Tongue (tissue), 2 donors: ENCODE data around the gene KLHL8. TPM values are rescaled to one million over a fixed set of nuclear protein-coding genes. Genes with fewer than 3 reads are reported as not detected.
A peak's percentile ranks its signal among the peaks of the same experiment; 100 is the strongest.
"Not testable (repeated sequence)": the region's sequence is repeated elsewhere in the genome, so short reads cannot be mapped to it uniquely, and the experiment has no call there.

Experiments used
- DNase-seq: peaks from one replicate; pipeline ENCODE4 v3.0.0-alpha.2; 2015
- total RNA-seq: library from RNA; depleted of rRNA; stranded (reverse); fragments of >200 nt; gene quantifications from one replicate; pipeline ENCODE4 v1.2.3, GENCODE V29; 2014

The KLHL8 gene
- total RNA-seq, 1 donor from 2014 or later, result 22.5 TPM

DNA sequence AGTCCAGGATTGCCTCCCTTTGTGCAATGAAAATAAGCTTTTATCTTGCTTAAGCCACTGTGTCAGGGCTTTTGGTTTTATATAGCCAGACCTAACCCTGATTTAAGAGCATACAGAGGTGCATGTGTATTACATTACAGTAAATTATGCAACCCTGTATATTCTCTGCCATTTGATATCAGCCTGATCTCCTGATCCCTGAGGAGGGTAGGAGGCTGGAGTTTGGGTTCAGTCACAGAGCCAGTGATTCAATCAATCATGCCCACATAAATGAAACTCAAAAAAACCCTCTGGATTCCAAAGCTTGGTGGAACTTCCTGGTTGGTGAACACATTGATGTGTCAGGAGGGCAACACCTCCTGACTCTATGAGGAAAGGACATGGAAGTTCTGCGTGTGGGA is 7.3 kb upstream of the KLHL8 start:
- no peak for DNase-seq

- no peak for DNase-seq
These were observed 5.5 kb upstream of the KLHL8 start for GRCh38 chr4:87225936-87226335.

DNA sequence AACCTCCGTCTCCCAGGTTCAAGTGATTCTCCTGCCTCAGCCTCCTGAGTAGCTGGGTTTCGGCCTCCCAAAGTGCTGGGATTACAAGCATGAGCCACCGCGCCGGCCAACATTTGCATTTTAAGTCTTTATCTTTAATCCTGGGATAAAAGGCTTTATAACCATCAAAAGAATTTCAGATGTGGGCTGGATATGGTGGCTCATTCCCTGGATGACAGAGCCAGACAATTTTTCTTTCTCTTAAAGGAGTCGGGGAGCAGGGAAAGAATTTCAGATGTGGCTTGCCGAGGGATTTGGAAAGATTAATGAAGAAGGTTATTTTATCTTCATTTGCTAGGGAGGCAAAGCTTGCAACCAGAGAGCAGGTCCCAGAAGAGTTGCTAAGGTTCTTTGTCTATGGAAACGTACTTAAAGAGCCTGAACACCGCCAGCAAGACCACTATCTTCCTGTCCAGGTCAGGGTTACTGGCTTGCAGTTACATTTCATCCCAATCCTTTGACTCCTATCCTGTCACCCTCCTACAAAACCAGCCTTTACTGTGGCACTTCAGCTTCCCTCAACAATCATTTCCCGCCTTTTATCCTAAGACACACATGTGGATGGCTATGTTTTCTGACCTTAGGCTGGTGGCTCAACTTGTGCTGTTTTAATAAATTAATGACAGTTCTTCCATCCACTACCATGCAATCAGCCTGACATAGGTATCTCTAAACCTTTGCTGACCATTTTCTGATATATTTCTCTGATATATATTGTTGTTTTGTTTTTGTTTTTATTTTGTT is 3.9 kb upstream of the KLHL8 start:
- DNase-seq, result no peak

DNA sequence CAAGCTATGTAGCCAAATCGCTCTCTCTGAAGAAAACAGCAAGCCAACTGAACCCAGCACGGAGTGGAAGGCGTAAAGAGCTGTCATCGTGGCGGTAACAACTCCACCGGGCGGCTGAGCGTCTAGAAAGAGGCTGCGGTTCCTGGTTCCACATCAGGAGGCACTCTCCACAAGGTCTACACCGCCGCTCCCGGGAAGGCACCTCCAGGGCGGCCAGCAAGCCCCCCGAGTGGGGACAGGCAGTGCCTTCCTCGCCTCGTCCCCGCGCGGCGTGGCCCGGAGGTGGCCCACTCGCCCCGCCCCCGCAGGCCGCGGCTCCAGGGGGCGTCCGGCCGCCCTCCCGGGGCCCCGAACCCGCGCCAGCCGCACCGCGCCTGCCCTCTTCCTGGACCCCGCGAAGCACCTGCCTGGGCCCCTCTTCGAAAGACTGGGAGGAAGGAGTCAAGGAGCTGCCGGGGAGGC is 755 bp downstream of the KLHL8 start:
- DNase-seq, result peak; percentile 56

DNA sequence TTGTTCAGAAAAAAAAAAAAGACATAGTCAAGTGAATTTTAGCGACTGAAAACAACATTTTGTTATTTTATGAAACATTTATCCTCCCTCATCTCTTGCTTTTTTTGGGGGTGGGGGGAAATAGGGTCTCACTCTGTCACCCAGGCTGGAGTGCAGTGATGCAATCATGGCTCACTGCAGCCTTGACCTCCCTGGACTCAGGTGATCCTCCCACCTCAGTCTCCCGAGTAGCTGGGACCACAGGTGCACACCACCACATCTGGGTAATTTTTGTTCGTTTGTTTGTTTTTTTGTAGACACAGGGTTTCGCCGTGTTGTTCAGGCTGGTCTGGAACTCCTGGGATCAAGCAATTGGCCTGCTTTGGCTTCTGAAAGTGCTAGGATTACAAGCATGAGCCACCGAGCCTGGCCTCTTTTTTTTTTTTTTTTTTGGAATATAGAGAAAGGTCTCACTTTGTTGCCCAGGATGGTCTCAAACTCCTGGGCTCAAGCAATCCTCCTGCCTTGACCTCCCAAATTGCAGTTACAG is 3.1 kb downstream of the KLHL8 start:
- not testable (repeated sequence) for DNase-seq

- no peak for DNase-seq
These were observed 3.9 kb downstream of the KLHL8 start for GRCh38 chr4:87216469-87216868.

- DNase-seq, result no peak
These were observed 6.9 kb downstream of the KLHL8 start for GRCh38 chr4:87213421-87214075.

DNA sequence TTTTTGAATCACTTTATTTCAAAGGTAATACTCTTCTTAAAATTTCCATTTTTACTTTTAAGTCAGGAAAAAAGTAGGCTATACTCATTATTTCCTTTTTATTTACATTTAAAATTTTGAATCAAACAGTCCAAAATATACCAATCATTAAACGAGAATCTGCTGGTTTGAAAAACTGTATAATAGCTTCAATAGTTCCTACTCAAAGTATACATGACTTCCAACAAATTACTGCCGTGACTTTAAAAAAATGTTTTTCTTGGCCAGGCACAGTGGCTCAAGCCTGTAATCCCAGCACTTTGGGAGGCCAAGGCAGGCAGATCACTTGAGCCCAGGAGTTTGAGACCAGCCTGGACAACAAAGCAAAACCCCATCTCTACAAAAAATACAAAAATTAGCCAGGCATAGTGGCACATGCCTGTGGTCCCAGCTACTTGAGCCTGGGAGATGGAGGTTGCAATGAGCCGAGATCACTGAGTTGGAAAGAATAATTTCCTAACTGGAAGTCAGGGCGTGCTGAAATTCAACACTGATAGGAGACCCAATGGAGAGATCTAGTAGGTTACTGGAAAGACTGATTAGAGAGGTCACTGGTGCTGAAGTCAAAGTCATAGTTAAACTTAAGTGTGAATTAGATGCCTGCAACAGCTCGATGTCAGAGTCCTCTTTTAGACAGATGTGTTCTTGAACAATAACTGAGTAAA is 9.0 kb downstream of the KLHL8 start:
- DNase-seq, result no peak

- no peak for DNase-seq
These were observed 10.7 kb downstream of the KLHL8 start for GRCh38 chr4:87209696-87210095.

GRCh38 chr4:87209182-87209581 is 11.2 kb downstream of the KLHL8 start:
- no peak for DNase-seq

DNA sequence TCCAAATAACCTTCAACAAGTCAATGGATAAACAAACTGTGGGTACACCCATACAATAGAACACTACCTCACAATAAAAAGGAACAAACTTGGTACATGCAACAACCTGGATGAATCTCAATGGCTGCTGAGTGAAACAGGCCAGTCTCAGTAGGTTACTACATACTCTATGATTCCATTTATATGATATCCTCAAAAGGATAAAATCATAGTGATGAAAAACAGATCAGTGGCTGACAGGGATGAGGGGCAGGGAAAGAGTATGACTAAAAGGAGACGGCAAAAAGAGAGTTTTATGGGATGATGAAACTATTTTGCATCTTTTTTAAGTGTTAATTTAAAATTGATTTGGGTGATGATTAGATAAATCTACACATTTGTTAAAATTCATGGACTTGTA is 15.9 kb downstream of the KLHL8 start:
- DNase-seq, result no peak

DNA sequence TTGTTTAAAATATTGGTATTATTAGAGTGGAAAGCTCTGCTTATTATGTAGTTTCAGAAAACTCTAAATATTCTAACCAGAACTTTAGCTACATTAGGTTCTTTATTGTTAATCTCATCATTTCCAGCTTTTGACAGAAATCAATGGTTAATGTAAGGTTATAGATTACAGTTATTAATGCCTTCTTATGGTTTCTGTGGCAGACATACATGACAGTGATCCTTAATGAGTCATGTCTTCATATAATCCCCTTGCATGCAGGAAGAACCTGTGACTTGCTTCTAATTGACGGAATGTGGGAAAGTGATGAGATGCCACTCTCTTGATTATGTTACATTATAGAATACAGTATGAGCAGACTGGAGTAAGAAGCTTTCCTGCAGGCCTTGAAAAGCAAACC is 23.5 kb downstream of the KLHL8 start:
- DNase-seq, result no peak

DNA sequence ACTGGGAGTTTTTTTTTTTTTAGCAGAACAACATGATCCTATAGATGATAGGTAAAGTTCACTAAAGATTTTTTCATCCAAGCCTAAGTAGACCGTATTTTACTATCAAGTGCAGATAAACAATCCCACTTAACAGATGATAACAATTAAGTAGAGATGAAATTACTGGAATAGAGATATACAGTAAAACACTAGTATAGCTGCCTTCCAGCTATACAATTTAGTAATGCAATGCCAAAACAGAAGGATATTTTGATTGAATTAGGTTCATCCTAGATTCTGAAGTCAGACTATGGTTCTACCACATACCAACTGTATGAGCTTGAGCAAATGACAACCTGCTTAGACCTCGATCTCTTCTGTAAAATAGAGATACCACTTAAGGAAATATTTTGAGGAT is 24.3 kb downstream of the KLHL8 start:
- DNase-seq, result no peak

GRCh38 chr4:87193958-87194675 is 26.3 kb downstream of the KLHL8 start:
- no peak for DNase-seq

DNA sequence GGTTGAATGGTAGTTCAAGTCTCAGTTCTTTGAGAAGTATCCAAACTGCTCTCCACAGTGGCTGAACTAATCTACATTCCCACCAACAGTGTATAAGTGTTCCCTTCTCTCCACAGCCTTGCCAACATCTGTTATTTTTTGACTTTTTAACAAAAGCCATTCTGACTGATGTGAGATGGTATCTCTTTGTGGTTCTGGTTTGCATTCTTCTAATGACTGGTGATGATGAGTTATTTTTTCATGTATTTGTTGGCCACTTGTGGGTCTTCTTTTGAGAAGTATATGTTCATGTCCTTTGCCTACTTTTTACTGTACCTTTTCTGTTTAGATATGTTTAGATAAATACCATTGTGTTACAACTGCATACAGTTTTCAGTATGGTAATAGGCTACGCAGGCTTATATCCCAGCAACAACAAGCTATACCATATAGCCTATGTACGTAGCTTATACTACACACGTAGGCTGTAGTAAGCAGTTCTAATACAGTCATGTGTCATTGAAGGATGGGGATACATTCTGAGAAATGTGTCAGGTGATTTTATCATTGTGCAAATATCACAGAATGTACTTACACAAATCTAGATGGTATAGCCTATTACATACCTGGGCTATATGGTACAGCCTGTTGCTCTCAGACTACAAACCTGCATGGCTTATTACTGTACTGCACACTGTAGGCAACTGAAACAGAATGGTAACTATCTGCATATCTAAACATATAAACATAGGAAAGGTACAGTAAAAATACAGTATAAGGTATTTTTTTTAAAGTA is 28.1 kb downstream of the KLHL8 start:
- DNase-seq, result no peak

DNA sequence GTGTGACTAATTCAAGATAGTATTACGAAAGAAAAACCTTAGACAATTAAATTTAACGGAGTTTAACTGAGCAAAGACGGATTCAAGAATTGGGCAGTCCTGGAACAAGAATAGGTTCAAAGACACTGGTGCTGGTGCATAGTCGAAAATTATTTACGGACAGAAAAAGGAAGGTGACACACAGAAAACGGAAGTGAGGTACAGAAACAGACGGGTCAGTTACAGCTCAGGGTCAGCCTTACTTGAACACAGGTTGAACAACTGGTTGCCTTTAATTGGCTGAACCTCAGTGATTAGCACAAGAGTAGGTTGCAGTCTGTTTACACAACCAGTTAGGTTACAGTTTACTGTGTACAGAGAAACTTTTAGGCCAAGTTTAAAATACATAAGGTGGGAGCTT is 31.5 kb downstream of the KLHL8 start:
- no peak for DNase-seq

- DNase-seq, result peak; percentile 72
These were observed 32.4 kb downstream of the KLHL8 start for GRCh38 chr4:87188048-87188447.

GRCh38 chr4:87185146-87185870 is 35.1 kb downstream of the KLHL8 start:
- DNase-seq, result no peak

DNA sequence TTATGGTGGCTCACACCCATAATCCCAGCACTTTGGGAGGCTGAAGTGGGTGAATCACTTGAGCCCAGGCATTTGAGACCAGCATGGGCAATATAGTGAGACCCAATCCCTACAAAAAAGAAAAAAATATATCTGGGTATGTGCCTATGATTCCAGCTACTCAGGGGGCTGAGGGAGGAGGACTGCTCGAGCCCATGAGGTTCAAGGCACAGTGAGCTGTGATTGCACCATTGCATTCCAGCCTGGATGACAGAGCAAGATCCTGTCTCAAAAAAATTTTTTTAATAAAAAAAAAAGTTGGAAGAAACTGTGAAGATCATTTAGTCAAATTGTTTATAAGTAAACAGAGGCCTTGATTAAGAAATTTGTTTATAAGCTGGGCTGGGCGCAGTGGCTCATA is 39.7 kb downstream of the KLHL8 start:
- no peak for DNase-seq

- DNase-seq, result no peak
These were observed 40.7 kb downstream of the KLHL8 start for GRCh38 chr4:87179751-87180150.

GRCh38 chr4:87174672-87175071 is 45.7 kb downstream of the KLHL8 start:
- DNase-seq, result no peak
